Measurements from ENCODE around the gene DOCK2.

- TF ChIP-seq CTCF (IDR thresholded peaks at IDR 0.05) (no peak), POLR2A (IDR thresholded peaks at IDR 0.05) (no peak)
Observed at GRCh38 chr5:169648725-169649310, 11.7 kb downstream of the DOCK2 start.

Data from uterus (tissue), 2 donors.